GM10248 (cell line): ENCODE measurements around the gene ANKMY2.

Experiments used
- CTCF ChIA-PET: fragments of 300-600 bp; sonication (Branson Sonifier 250); formaldehyde crosslinking; extraction: SDS; loops from one replicate; lab custom pipeline; 2021; ENCODE audit warnings: antibody characterized with exemption; lab: Yijun Ruan, JAX
- POLR2A ChIA-PET: fragments of 350-650 bp; sonication (Branson Sonifier 250); formaldehyde crosslinking; extraction: SDS; loops from one replicate; lab custom pipeline; 2020; ENCODE audit warnings: antibody characterized with exemption; lab: Yijun Ruan, JAX
- DNase-seq: peaks from one replicate; pipeline ENCODE4 v3.0.0; 2012; ENCODE audit errors: extremely low spot score
- CTCF ChIP-seq: IDR thresholded peaks from 2 replicates; pipeline ENCODE4 v1.5.1; 2012; ENCODE audit warnings: mild to moderate bottlenecking, low read depth; ENCODE audit errors: extremely low read depth, missing control alignments, control extremely low read depth

ANKMY2 gene

GRCh38 chr7:16634271-16634738, 11.2 kb downstream of the ANKMY2 start:
- CTCF ChIA-PET: interaction anchor here (1.4 to 1.6 kb wide), 2 partner anchors 12 to 19 kb away, joined by 3 to 9 read pairs; no protein-coding TSS in a partner anchor

GRCh38 chr7:16630654-16631053, 14.9 kb downstream of the ANKMY2 start:
- POLR2A ChIA-PET: no interaction called here
- no peak for TF ChIP-seq CTCF
- no peak for DNase-seq
- CTCF ChIA-PET: no interaction called here

More at GRCh38 chr7:16634271-16634738, 11.2 kb downstream of the ANKMY2 start:
- TF ChIP-seq CTCF: no peak
- POLR2A ChIA-PET: no interaction called here
- DNase-seq: no peak

GRCh38 chr7:16627236-16627635, 18.3 kb downstream of the ANKMY2 start:
- CTCF ChIA-PET: no interaction called here
- POLR2A ChIA-PET: no interaction called here
- TF ChIP-seq CTCF: no peak
- no peak for DNase-seq

- no peak for TF ChIP-seq CTCF
- DNase-seq: no peak
- ChIA-PET POLR2A (no interaction called here), CTCF (no interaction called here)
These were observed 19.2 kb downstream of the ANKMY2 start for GRCh38 chr7:16626388-16626787.

GRCh38 chr7:16619979-16620408, 25.6 kb downstream of the ANKMY2 start:
- POLR2A ChIA-PET: no interaction called here
- peak; percentile 30 for DNase-seq
- CTCF ChIA-PET: no interaction called here
- no peak for TF ChIP-seq CTCF

GRCh38 chr7:16616542-16616941, 29.0 kb downstream of the ANKMY2 start:
- no peak for DNase-seq
- CTCF ChIA-PET: interaction anchor here (1.1 kb wide), 1 partner anchor 33 kb away, joined by 3 read pairs; no protein-coding TSS in a partner anchor
- POLR2A ChIA-PET: no interaction called here
- no peak for TF ChIP-seq CTCF
